Spinal cord (tissue), 10 donors: ENCODE measurements around the gene PPARG. TPM values are rescaled to one million over a fixed set of nuclear protein-coding genes. Genes with fewer than 3 reads are reported as not detected.
"Not testable (repeated sequence)": the region's sequence is repeated elsewhere in the genome, so short reads cannot be mapped to it uniquely, and the experiment has no call there.

ENCODE experiments used
- DNase-seq, 6 donors: peaks; one replicate each; pipeline versions ENCODE4 v3.0.0 to v3.0.0-alpha.2; 2013 to 2015; ENCODE audit warnings: low spot score in 6 of 6, low read depth in 4 of 6
- H3K27ac ChIP-seq: one replicate; pipeline ENCODE4 v1.5.1; 2013; ENCODE audit warnings: low read depth, low read length, control low read depth
- H3K27me3 ChIP-seq: one replicate; pipeline ENCODE4 v1.6.1; 2013; ENCODE audit warnings: low read length; ENCODE audit not compliant: control insufficient read depth, insufficient read depth
- H3K36me3 ChIP-seq: one replicate; pipeline ENCODE4 v1.6.1; 2013; ENCODE audit warnings: low read length; ENCODE audit not compliant: control insufficient read depth, insufficient read depth
- H3K4me1 ChIP-seq: one replicate; pipeline ENCODE4 v1.6.1; 2013; ENCODE audit warnings: low read length; ENCODE audit not compliant: control insufficient read depth, insufficient read depth
- H3K4me3 ChIP-seq: one replicate; pipeline ENCODE4 v1.5.1; 2013; ENCODE audit warnings: low read depth, low read length, control low read depth
- H3K9me3 ChIP-seq: one replicate; pipeline ENCODE4 v1.6.1; 2013; ENCODE audit warnings: low read length; ENCODE audit not compliant: control insufficient read depth, insufficient read depth
- WGBS: methylation state at CpG from one replicate; pipeline ENCODE4 v1.1.5; 2013; ENCODE audit warnings: missing lambda C conversion rate; ENCODE audit not compliant: insufficient coverage; 5-methylcytosine and 5-hydroxymethylcytosine counted together
- polyA plus RNA-seq, 2 donors: library from polyadenylated mRNA; unstranded; fragments of 120-200 nt; gene quantifications; one replicate each; pipeline ENCODE4 v1.2.1, GENCODE V29; 2013; ENCODE audit not compliant: insufficient read length in 2 of 2
- total RNA-seq, 2 donors: library from RNA; depleted of rRNA in 1 of 2; stranded (reverse); fragments of 120-200 nt in 1 of 2; fragments of >200 nt in 1 of 2; gene quantifications; one replicate each; pipeline versions ENCODE4 v1.2.3 to v1.2.4, GENCODE V29; 2013 to 2014
- donor health status: healthy.

The PPARG gene
- total and polyA plus RNA-seq, 4 donors = 3.0 to 7.1 (median 3.8) TPM

DNA sequence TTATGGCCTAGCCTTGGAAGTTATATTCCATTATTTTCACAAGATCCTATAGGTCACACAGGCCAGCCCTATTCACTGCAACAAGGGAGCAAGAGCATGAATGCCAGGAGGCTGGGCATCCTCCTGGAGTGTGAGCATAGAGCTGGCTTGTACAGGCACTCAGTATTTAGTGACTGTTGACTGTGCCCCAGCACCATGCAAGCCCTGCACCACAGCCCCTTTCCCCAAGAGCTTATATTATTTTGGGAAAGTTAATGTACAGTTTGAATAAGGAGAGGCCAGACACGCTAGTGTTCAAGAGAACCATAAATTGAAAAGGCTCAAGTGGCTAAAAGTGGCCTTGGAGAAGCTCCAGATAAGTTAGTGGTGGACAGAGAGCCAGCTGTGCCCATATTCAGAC lies 163.1 kb downstream of the PPARG start:
- Histone ChIP-seq H3K4me3 (no peak overlapping the region), H3K9me3 (no peaks in the 10 kb centered on the region), H3K27ac (no peak overlapping the region), H3K36me3 (no peaks in the 10 kb centered on the region), H3K27me3 (no peaks in the 10 kb centered on the region), H3K4me1 (no peaks in the 10 kb centered on the region)
- no peak for DNase-seq
- 88% methylated on average over 1 of the region's 1 CpG for WGBS

DNA sequence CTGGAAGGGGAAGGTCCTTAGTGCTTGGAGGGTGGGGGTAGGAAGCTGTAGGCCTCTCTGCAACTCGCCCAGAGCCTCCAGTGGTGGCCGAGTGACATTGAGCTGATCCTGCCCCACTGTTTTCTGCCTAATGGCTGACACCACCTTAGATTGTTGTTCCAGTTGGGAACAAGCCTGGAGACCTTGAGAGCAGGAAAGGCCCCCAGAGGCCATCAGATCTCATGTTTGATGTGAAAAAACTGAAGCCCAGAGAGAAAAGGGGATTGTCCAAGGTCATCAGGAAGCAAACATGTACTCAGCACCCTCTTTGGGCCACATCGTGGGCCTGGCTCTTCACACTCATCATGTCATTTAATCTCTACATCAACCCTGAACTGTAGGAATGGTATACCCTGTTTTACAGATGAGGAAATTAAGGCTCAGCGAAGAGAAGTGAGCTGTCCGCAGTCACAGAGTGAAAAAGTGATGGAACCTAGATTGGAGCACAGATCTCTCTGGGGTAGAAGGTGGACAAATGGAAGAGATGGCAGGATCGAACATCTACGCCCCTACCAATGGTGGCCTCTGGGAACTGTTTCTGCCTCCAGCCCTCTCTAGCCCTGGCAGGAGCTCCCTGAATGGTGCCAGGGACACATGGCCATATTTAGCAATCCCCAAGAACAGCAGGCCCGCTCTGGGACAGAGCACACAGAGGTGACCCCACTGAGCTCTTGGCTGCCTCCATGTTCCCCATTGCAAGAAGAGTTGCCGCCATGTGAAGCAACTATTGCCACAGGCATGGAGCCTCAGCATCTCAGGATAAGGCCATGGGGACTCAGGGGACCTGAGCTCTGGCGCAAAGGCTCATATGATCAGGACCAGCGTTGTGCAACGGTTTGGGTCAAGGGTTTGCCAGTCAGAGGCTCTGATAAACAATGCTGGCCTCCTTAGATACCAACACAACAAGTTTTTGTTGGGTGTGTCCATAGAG lies 163.8 kb downstream of the PPARG start:
- WGBS = 93% methylated on average over 10 of the region's 12 CpGs
- Histone ChIP-seq H3K4me3 (no peak overlapping the region), H3K36me3 (no peaks in the 10 kb centered on the region), H3K4me1 (no peaks in the 10 kb centered on the region), H3K27me3 (no peaks in the 10 kb centered on the region), H3K27ac (no peak overlapping the region), H3K9me3 (no peaks in the 10 kb centered on the region)
- DNase-seq = no peak

DNA sequence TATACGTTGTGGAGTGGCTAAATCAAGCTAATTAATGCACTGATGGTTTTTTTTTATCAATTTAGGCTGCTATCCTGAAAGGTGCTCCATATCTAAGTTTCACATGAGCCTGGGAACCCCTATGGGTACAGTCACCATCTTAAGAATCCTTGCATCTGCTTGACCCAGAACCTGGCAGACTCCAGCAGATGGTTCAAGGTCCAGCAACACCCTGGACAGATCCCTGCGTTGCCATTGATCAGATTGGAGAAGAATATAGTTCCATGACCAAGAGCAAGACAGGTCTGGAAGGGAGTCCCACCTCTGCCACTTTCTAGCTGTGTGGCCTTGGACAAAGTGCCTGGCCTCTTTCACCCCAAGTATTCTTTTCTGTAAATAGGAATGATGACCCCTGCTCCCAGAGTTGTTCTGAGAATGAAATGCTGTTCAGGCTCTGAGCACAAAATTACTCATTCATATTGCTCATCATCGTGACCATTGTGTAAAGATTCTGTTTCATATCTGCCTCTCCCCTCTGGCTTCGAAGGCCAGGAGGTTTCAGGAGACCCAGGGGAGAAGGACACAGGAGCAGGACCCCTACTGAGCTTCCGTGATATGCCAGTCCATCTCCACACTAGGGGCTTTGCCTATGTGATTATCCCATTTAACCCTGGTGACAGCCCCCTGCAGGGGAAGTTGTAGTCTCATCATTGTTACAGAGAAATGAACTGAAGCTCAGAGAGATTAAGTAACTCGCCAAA lies 165.4 kb downstream of the PPARG start:
- 84% methylated on average over 2 of the region's 6 CpGs for WGBS
- H3K27me3 ChIP-seq = no peaks in the 10 kb centered on the region
- H3K4me3 ChIP-seq = no peak overlapping the region
- H3K27ac ChIP-seq = no peak overlapping the region
- H3K9me3 ChIP-seq = no peaks in the 10 kb centered on the region
- H3K4me1 ChIP-seq = no peaks in the 10 kb centered on the region
- no peaks in the 10 kb centered on the region for H3K36me3 ChIP-seq
- DNase-seq = no peak

DNA sequence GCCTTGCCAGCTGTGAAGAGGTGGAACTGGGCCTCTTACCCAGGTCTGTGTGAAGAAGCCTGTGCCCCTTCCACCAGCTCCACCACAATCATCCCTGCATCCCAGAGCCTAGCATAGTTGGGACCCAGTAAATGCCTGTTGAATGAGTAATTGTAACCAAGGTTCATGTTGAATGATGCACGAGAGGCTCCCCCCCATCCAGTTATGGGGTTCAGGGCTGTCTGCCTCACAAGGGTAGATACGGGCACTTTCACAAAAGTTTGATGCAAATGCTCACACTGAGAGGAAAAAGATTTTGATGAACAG lies 165.9 kb downstream of the PPARG start:
- Histone ChIP-seq H3K27me3 (no peaks in the 10 kb centered on the region), H3K9me3 (no peaks in the 10 kb centered on the region), H3K4me3 (no peak overlapping the region), H3K27ac (no peak overlapping the region), H3K36me3 (no peaks in the 10 kb centered on the region), H3K4me1 (no peaks in the 10 kb centered on the region)
- no peak for DNase-seq
- 67% methylated on average over 1 of the region's 2 CpGs for WGBS

DNA sequence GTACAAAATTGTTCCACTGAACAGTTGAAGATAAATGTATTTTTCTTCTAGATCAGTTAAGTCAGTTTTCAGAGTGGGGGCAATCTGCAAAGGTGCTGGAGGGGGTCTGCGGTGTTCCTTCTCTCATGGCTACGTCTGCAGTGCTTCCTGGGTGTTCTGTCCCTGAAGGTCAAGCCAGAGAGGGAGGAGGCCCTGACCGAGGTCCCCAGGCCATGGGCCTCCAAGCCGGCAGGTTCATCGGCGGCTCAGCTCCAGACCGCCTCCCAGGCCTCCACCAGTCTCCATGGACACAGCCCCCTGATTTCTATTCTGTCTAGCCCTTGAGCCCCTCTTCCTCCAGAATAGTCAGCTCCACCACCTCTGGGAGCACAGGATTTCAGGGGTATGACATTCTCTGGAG lies 166.9 kb downstream of the PPARG start:
- Histone ChIP-seq H3K4me3 (no peak overlapping the region), H3K27ac (no peak overlapping the region), H3K36me3 (no peaks in the 10 kb centered on the region), H3K4me1 (no peaks in the 10 kb centered on the region), H3K27me3 (no peaks in the 10 kb centered on the region), H3K9me3 (no peaks in the 10 kb centered on the region)
- no peak for DNase-seq
- 70% methylated on average over 2 of the region's 7 CpGs for WGBS

DNA sequence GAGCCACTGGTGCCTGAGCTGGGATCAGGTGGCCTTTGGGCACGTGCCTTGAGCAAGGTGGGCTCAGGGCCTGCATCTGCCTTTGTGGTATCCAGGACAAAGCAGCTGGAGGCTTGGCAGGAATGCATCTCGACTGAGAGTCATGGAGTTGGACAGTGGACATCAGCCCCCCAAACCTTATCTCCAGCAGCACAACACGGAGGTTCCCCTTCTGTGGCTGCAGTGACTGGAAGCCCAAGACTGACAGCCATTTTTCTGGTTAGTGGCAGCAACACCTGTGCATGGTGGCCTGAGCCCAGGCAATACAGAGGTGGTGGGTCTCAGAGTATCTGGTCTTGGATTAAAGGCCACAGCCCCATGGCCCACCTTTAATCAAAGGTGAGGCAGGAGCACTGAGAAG lies 167.6 kb downstream of the PPARG start:
- WGBS = 82% methylated on average over 2 of the region's 3 CpGs
- no peaks in the 10 kb centered on the region for H3K9me3 ChIP-seq
- H3K27ac ChIP-seq = no peak overlapping the region
- H3K36me3 ChIP-seq = no peaks in the 10 kb centered on the region
- H3K27me3 ChIP-seq = no peaks in the 10 kb centered on the region
- H3K4me1 ChIP-seq = no peaks in the 10 kb centered on the region
- DNase-seq = no peak
- H3K4me3 ChIP-seq = no peak overlapping the region

DNA sequence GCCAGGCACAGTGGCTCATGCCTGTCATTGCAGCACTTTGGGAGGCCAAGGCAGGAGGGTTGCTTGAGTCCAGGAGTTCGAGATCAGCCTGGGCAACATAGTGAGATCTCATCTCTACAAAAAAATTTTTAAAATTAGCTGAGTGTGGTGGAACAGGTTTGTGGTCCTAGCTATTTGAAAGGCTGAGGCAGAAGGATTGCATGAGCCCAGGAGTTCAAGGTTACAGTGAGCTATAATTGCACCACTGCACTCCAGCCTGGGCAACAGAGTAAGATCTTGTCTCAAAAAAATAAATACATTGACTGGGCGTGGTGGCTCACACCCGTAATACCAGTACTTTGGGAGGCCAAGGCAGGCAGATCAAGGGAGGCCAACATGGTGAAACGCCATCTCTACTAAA lies 168.5 kb downstream of the PPARG start:
- H3K27ac ChIP-seq, H3K4me3 ChIP-seq, DNase-seq, H3K27me3 ChIP-seq, H3K4me1 ChIP-seq, H3K36me3 ChIP-seq, H3K9me3 ChIP-seq: not testable (repeated sequence)
- 94% methylated on average over 3 of the region's 4 CpGs for WGBS

DNA sequence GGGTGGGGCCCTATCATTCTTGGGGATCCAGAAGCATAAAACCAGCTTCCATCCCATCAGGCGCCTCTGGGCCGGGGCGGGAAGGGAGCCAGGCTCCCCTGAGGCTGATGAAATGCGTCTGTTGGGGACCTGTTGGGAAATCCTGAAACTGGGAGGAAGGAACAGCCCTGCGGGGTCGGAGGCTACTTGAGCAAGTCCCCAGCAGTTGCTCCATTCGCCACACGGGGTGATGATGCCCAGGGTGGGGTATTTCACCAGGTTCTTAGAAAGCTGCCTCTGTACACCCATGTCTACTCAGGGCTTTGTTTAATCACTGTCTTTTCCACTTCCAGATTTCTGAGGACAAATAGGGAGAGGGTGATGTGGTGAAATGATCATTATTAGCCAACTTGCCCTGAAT lies 170.0 kb downstream of the PPARG start:
- no peak for DNase-seq
- 69% methylated on average over 6 of the region's 8 CpGs for whole genome bisulfite sequencing
- Histone ChIP-seq H3K9me3 (no peaks in the 10 kb centered on the region), H3K4me3 (no peak overlapping the region), H3K27me3 (no peaks in the 10 kb centered on the region), H3K27ac (no peak overlapping the region), H3K4me1 (peaks cover 4% of the 10 kb centered on the region), H3K36me3 (no peaks in the 10 kb centered on the region)

DNA sequence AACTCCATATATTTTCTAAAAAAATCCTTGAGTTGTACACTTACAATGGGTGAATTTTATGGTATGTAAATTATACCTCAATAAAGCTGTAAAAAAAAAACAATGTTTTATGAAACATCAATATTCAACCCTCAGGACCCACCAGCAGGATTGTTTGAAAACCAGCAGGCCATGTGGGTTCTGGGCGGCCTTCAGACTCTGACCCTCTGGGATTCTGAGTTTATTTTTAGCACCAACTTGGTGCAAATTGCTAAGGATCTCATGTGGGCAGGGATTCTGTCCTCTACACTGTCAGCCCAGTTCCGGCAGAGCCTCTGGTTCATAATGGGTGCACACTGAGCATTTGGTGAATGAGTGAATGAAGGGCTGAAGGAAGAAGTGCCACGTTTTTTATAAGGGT lies 171.3 kb downstream of the PPARG start:
- Histone ChIP-seq H3K36me3 (no peaks in the 10 kb centered on the region), H3K9me3 (no peaks in the 10 kb centered on the region), H3K27me3 (no peaks in the 10 kb centered on the region), H3K27ac (no peak overlapping the region), H3K4me3 (no peak overlapping the region), H3K4me1 (peaks cover 4% of the 10 kb centered on the region)
- 87% methylated on average over 3 of the region's 3 CpGs for WGBS
- no peak for DNase-seq
